ENCODE measurements around the gene GNPTAB.

The GNPTAB gene

GRCh38 chr12:101804409-101804808 is 26.4 kb downstream of the GNPTAB start:
- no peak for DNase-seq (ENCODE audit: low spot score)

- no peak for DNase-seq (ENCODE audit: low spot score)
Measured at GRCh38 chr12:101803978-101804377, 26.8 kb downstream of the GNPTAB start.

GRCh38 chr12:101802486-101802885 is 28.3 kb downstream of the GNPTAB start:
- no peak for DNase-seq (ENCODE audit: low spot score)

GRCh38 chr12:101799774-101800173 is 31.0 kb downstream of the GNPTAB start:
- DNase-seq (ENCODE audit: low spot score), result peak; percentile 51

- peak; percentile 28 for DNase-seq (ENCODE audit: low spot score)
Measured at GRCh38 chr12:101795786-101796185, 35.0 kb downstream of the GNPTAB start.

GRCh38 chr12:101795013-101795412 is 35.7 kb downstream of the GNPTAB start:
- DNase-seq (ENCODE audit: low spot score), result peak; percentile 57

- no peak for DNase-seq (ENCODE audit: low spot score)
Measured at GRCh38 chr12:101794574-101794973, 36.2 kb downstream of the GNPTAB start.

- peak; percentile 87 for DNase-seq (ENCODE audit: low spot score)
Measured at GRCh38 chr12:101793401-101793800, 37.4 kb downstream of the GNPTAB start.

- DNase-seq (ENCODE audit: low spot score), result no peak
Measured at GRCh38 chr12:101792046-101792931, 38.5 kb downstream of the GNPTAB start.

GRCh38 chr12:101789171-101789570 is 41.6 kb downstream of the GNPTAB start:
- DNase-seq (ENCODE audit: low spot score), result no peak

GRCh38 chr12:101785671-101786070 is 45.1 kb downstream of the GNPTAB start:
- DNase-seq (ENCODE audit: low spot score), result no peak

- DNase-seq (ENCODE audit: low spot score), result no peak
Measured at GRCh38 chr12:101784376-101784775, 46.4 kb downstream of the GNPTAB start.

- DNase-seq (ENCODE audit: low spot score), result no peak
Measured at GRCh38 chr12:101783838-101784237, 46.9 kb downstream of the GNPTAB start.

GRCh38 chr12:101783150-101783549 is 47.6 kb downstream of the GNPTAB start:
- no peak for DNase-seq (ENCODE audit: low spot score)

- peak; percentile 64 for DNase-seq (ENCODE audit: low spot score)
Measured at GRCh38 chr12:101782273-101782731, 48.5 kb downstream of the GNPTAB start.

- DNase-seq (ENCODE audit: low spot score), result peak; percentile 43
Measured at GRCh38 chr12:101781834-101782233, 48.9 kb downstream of the GNPTAB start.

GRCh38 chr12:101780599-101780998 is 50.2 kb downstream of the GNPTAB start:
- DNase-seq (ENCODE audit: low spot score), result no peak

- no peak for DNase-seq (ENCODE audit: low spot score)
Measured at GRCh38 chr12:101779626-101780025, 51.1 kb downstream of the GNPTAB start.

GRCh38 chr12:101779200-101779599 is 51.6 kb downstream of the GNPTAB start:
- DNase-seq (ENCODE audit: low spot score), result no peak

GRCh38 chr12:101777978-101778377 is 52.8 kb downstream of the GNPTAB start:
- no peak for DNase-seq (ENCODE audit: low spot score)

- no peak for DNase-seq (ENCODE audit: low spot score)
Measured at GRCh38 chr12:101777485-101777884, 53.3 kb downstream of the GNPTAB start.

GRCh38 chr12:101775816-101776215 is 54.9 kb downstream of the GNPTAB start:
- DNase-seq (ENCODE audit: low spot score), result no peak

GRCh38 chr12:101773650-101774162 is 57.1 kb downstream of the GNPTAB start:
- DNase-seq (ENCODE audit: low spot score), result peak; percentile 77
